22Rv1 (cell line): ENCODE results near the gene ANXA2.

Experiments used
- ZFX ChIP-seq: fragments of 450-650 bp; IDR thresholded peaks from 2 replicates; pipeline ENCODE4 v1.6.1; 2017; ENCODE audit warnings: antibody characterized with exemption, borderline replicate concordance
- TF ChIP-seq, protein P1 (sequence below): fragments of 450-650 bp; IDR thresholded peaks from 2 replicates; pipeline ENCODE4 v1.5.1; 2017; ENCODE audit warnings: mild to moderate bottlenecking

DNA sequence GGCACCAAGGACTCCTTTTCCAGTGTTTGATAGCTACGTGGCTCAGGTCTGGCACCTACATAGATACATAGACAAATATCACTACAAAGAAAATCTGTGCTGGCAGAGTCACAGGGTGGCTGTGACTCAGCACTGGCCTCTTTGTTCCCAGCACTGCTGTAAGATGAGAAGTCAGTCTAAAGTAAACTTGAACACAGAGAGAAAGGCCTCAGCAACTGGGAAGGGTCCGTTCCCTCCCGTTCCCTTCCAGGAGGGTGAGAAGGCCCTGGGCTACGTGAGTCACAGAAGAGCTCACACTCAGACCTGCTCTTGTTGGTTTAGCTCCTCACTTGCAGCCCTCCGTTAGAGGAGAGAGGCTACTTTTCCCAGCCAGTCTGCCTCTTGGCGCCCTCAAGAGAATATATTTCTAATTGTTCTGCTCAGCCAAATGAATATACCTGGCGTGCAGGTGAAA is 23.1 kb downstream of the ANXA2 start:
- TF ChIP-seq, protein P1, sequence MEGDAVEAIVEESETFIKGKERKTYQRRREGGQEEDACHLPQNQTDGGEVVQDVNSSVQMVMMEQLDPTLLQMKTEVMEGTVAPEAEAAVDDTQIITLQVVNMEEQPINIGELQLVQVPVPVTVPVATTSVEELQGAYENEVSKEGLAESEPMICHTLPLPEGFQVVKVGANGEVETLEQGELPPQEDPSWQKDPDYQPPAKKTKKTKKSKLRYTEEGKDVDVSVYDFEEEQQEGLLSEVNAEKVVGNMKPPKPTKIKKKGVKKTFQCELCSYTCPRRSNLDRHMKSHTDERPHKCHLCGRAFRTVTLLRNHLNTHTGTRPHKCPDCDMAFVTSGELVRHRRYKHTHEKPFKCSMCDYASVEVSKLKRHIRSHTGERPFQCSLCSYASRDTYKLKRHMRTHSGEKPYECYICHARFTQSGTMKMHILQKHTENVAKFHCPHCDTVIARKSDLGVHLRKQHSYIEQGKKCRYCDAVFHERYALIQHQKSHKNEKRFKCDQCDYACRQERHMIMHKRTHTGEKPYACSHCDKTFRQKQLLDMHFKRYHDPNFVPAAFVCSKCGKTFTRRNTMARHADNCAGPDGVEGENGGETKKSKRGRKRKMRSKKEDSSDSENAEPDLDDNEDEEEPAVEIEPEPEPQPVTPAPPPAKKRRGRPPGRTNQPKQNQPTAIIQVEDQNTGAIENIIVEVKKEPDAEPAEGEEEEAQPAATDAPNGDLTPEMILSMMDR: 0 out of 2 replicates have a peak, but pooled peaks have one; percentile 12
- no peak for TF ChIP-seq ZFX
